ENCODE data around the gene SGMS1.
A peak's percentile ranks its signal among the peaks of the same experiment; 100 is the strongest.

SGMS1 gene

DNA sequence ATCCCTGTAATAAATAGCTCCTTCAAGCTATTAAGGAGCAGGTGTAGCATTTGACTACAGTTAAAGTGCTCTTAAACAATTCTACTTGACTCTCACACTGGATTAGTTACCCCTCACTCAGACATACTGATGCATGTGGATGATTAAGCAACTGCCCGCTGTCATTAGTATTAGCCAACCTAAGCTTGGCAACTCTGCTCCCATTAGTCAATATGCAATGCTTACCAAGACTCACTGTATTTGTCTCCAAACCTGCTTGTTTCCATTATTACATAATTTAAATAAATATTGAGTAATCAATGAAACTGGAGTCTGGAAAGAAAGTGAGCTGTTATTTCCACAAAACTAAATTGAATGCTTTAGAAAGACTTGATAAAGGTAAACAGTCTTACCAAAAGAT lies 228.5 kb downstream of the SGMS1 start:
- peaks cover 4 to 41% (median 10%) of the 10 kb centered on the region in 10 experiments; a peak in 16 of 20 replicates for H3K4me1 ChIP-seq
- H3K4me3 ChIP-seq, result no peak overlapping the region
- no peak overlapping the region for H3K27ac ChIP-seq
- H3K27me3 ChIP-seq, result no peaks in the 10 kb centered on the region
- peak overlapping the region in 3 of 11 experiments; percentile 75 to 85 (median 80); a peak in 5 of 22 replicates for H3K4me2 ChIP-seq
- 0 out of 22 replicates have a peak, but pooled peaks of 1 of the 11 experiments have one; percentile 8 for TF ChIP-seq Cebpa-rat (IDR thresholded peaks at IDR 0.05)
- H4K20me1 ChIP-seq, result peaks cover 0 to 98% (median 0%) of the 10 kb centered on the region in 11 experiments; a peak in 5 of 22 replicates
- peaks cover 0 to 22% (median 0%) of the 10 kb centered on the region in 11 experiments; a peak in 2 of 22 replicates for H3K36me3 ChIP-seq
- no peak overlapping the region for H3K9ac ChIP-seq
- no peaks in the 10 kb centered on the region for H3K9me3 ChIP-seq (replicated peaks in 1 of 11)

DNA sequence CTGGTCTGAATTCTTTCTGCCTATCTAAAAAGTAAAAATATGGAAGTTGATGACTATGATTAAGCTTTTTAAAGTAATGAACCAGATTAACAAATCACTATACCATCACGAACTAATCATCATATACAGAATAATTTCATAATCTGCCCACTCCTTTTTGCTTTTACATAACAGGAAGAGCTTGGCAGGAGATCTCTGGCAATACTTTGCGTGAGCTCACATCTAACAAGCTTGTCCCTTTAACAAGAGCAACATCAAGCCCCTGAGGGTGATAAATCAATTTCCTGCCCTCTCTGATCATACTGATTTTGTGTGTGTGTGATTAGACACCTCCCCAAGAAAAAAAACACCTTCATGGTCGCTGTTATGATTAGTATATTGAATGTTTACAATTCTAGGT lies 228.9 kb downstream of the SGMS1 start:
- H3K9me3 ChIP-seq (replicated peaks in 1 of 11), result no peaks in the 10 kb centered on the region
- H3K4me2 ChIP-seq, result peak overlapping the region in 3 of 11 experiments; percentile 75 to 85 (median 80); a peak in 5 of 22 replicates
- no peak overlapping the region for H3K27ac ChIP-seq
- H3K9ac ChIP-seq, result no peak overlapping the region
- no peak for TF ChIP-seq Cebpa-rat (IDR thresholded peaks at IDR 0.05)
- H3K27me3 ChIP-seq, result no peaks in the 10 kb centered on the region
- peaks cover 4 to 41% (median 10%) of the 10 kb centered on the region in 10 experiments; a peak in 16 of 20 replicates for H3K4me1 ChIP-seq
- H4K20me1 ChIP-seq, result peaks cover 0 to 100% (median 0%) of the 10 kb centered on the region in 11 experiments; a peak in 5 of 22 replicates
- H3K4me3 ChIP-seq, result no peak overlapping the region
- H3K36me3 ChIP-seq, result peaks cover 0 to 23% (median 0%) of the 10 kb centered on the region in 11 experiments; a peak in 2 of 22 replicates

DNA sequence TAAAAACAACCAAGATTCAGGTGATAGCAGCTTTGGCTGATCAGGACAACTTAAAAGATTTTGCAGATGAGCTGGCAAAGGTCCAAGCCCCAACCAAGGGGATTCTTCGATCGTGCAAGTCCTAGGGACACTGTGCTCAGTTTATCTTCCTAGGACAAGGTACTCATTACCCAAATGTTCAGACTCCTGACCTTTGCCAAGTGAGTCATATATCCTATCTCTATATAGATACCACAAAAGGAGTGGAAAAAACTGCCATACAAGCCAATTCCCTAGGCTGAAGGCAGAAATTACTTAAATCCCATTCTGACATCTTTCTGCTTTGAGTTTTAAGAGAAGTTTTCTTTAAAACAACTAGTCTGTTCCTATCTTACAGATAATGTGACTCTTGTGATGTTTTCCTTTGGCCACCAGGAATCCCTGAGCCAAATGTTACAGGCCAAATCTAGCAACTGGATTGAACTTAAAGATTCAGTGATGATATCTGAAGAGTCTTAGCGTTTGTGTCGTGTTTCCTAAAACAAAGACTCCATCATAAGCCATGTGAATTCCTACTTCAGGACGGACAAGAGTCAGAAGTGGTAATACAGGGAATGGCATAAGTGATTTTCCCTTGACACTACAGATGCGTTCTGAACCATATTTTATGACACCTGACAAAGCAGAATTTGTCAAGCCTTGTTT lies 229.8 kb downstream of the SGMS1 start:
- TF ChIP-seq Cebpa-rat (IDR thresholded peaks at IDR 0.05), result no peak

DNA sequence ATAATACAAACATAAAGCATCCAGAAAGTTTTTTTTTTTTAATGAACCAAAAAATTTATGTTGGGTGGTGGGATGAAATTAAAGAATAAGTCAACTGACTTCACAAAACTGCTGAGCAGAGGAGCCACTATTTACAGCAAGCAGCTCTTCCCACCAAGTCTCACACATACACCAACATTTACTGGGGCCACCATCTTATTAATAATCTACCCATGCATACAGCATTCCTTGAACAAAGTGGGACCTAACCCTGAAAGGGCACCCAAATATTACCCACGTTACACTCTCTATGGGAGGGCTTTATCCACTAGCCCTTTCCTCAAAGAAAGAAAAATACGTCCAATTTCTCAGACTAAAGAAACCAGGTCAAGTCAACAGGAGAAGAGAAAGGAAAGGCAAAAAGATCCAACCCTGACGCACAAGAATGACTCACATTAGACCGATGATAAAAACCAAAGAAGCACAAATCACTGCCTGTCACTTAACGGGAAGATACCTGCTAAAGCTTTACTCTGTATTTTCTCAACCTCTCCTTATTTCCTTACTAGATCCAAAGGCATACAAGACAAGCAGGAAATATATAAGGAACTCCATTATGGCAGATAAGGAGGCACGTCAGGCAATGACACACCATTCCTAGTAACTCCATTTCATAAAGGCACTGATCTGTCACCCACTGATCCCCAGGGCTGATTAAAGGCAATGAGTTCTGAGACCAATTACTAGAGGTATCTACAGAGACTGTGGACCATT lies 230.6 kb downstream of the SGMS1 start:
- H3K4me3 ChIP-seq, result no peak overlapping the region

More for the DNA sequence above, 229.8 kb downstream of the SGMS1 start:
- H3K4me1 ChIP-seq, result peaks cover 4 to 41% (median 10%) of the 10 kb centered on the region in 10 experiments; a peak in 16 of 20 replicates
- H3K27ac ChIP-seq, result no peak overlapping the region
- H3K9me3 ChIP-seq (replicated peaks in 1 of 11), result no peaks in the 10 kb centered on the region
- peaks cover 0 to 23% (median 0%) of the 10 kb centered on the region in 11 experiments; a peak in 2 of 22 replicates for H3K36me3 ChIP-seq
- H3K4me2 ChIP-seq, result no peak overlapping the region
- H4K20me1 ChIP-seq, result peaks cover 0 to 100% (median 0%) of the 10 kb centered on the region in 11 experiments; a peak in 5 of 22 replicates
- H3K27me3 ChIP-seq, result no peaks in the 10 kb centered on the region
- no peak overlapping the region for H3K4me3 ChIP-seq
- no peak overlapping the region for H3K9ac ChIP-seq

DNA sequence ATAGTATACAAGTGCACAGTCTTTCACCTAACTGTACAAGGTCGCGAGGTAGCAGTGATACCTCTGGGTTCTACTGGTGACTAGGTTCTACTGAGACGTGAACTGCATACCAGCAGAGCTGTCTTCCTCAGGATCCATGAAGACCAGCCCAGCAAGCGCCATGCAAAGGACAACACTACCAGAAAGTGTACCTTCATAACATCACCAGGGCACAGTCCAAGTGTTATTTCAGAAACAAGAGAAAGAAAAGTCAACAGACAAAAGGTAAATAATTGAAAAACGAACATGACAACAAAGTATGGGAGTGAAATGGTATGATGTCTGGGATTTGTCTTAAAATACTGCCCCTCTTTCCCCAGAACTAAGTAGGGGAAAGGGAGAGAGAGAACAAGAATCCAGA lies 231.3 kb downstream of the SGMS1 start:
- H3K4me1 ChIP-seq, result peaks cover 9 to 46% (median 19%) of the 10 kb centered on the region in 10 experiments; a peak in 18 of 20 replicates
- no peak overlapping the region for H3K27ac ChIP-seq
- no peak for TF ChIP-seq Cebpa-rat (IDR thresholded peaks at IDR 0.05)
- no peaks in the 10 kb centered on the region for H3K27me3 ChIP-seq
- no peak overlapping the region for H3K4me2 ChIP-seq
- H3K4me3 ChIP-seq, result no peak overlapping the region
- H4K20me1 ChIP-seq, result peaks cover 0 to 100% (median 0%) of the 10 kb centered on the region in 11 experiments; a peak in 5 of 22 replicates
- no peaks in the 10 kb centered on the region for H3K9me3 ChIP-seq (replicated peaks in 1 of 11)
- H3K9ac ChIP-seq, result no peak overlapping the region
- peaks cover 0 to 23% (median 0%) of the 10 kb centered on the region in 11 experiments; a peak in 2 of 22 replicates for H3K36me3 ChIP-seq

More for the DNA sequence above, 230.6 kb downstream of the SGMS1 start:
- Histone ChIP-seq H3K9ac (no peak overlapping the region), H3K27ac (no peak overlapping the region), H3K36me3 (peaks cover 0 to 23% (median 0%) of the 10 kb centered on the region in 11 experiments; a peak in 2 of 22 replicates), H3K4me2 (no peak overlapping the region), H3K9me3 (replicated peaks in 1 of 11) (no peaks in the 10 kb centered on the region), H3K4me1 (peaks cover 9 to 45% (median 14%) of the 10 kb centered on the region in 10 experiments; a peak in 18 of 20 replicates), H3K27me3 (no peaks in the 10 kb centered on the region), H4K20me1 (peaks cover 0 to 100% (median 0%) of the 10 kb centered on the region in 11 experiments; a peak in 5 of 22 replicates)
- no peak for TF ChIP-seq Cebpa-rat (IDR thresholded peaks at IDR 0.05)

DNA sequence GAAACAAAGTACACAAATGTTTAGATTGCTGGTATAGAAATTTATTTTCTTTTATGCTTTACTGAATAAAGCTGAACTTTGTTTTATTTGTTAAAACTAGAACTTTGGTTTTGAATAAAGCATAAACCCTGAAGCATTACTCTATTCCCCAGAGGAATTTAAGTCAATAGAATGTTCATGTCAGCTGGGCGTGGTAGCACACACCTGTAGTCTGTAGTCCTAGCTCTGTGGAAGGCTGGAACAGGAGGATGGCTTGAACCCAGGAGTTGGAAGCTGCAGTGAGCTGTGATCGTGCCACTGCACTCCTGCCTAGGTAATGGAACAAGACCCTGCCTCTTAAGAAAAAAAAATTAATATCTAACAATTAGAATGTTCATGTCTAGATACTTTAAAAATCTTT lies 233.5 kb downstream of the SGMS1 start:
- no peaks in the 10 kb centered on the region for H3K9me3 ChIP-seq (replicated peaks in 1 of 11)
- H4K20me1 ChIP-seq, result peaks cover 0 to 100% (median 0%) of the 10 kb centered on the region in 11 experiments; a peak in 6 of 22 replicates
- no peaks in the 10 kb centered on the region for H3K27me3 ChIP-seq
- no peak overlapping the region for H3K27ac ChIP-seq
- TF ChIP-seq Cebpa-rat (IDR thresholded peaks at IDR 0.05), result no peak
- no peak overlapping the region for H3K9ac ChIP-seq
- H3K4me2 ChIP-seq, result no peak overlapping the region
- H3K4me3 ChIP-seq, result no peak overlapping the region
- H3K36me3 ChIP-seq, result peaks cover 0 to 33% (median 0%) of the 10 kb centered on the region in 11 experiments; a peak in 2 of 22 replicates
- peaks cover 4 to 37% (median 10%) of the 10 kb centered on the region in 10 experiments; a peak in 16 of 20 replicates for H3K4me1 ChIP-seq

DNA sequence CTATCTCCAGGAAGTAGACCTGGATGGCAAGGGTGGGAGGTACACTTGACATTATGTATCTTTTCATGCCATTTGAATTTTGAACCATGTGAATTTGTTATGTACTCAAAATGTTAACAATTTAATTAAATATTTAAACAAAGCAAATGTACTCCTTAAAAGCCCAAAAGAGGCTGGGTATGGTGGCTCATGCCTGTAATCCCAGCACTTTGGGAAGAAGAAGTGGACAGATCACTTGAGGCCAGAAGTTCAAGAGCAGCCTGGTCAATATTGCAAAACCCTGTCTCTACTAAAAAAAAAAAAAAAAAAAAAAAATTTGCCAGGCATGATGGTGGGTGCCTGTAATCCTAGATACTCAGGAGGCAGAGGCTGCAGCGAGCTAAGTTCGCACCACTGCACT lies 235.6 kb downstream of the SGMS1 start:
- no peak overlapping the region for H3K9ac ChIP-seq
- H3K4me1 ChIP-seq, result peaks cover 4 to 24% (median 10%) of the 10 kb centered on the region in 10 experiments; a peak in 14 of 20 replicates
- H3K9me3 ChIP-seq (replicated peaks in 1 of 11), result no peaks in the 10 kb centered on the region
- H3K4me3 ChIP-seq, result no peak overlapping the region
- peaks cover 0 to 100% (median 0%) of the 10 kb centered on the region in 11 experiments; a peak in 6 of 22 replicates for H4K20me1 ChIP-seq
- peaks cover 0 to 33% (median 0%) of the 10 kb centered on the region in 11 experiments; a peak in 2 of 22 replicates for H3K36me3 ChIP-seq
- peak overlapping the region in 2 of 11 experiments; percentile 20 to 21; a peak in 1 of 22 replicates for H3K4me2 ChIP-seq
- no peak overlapping the region for H3K27ac ChIP-seq
- no peaks in the 10 kb centered on the region for H3K27me3 ChIP-seq
- TF ChIP-seq Cebpa-rat (IDR thresholded peaks at IDR 0.05), result no peak

DNA sequence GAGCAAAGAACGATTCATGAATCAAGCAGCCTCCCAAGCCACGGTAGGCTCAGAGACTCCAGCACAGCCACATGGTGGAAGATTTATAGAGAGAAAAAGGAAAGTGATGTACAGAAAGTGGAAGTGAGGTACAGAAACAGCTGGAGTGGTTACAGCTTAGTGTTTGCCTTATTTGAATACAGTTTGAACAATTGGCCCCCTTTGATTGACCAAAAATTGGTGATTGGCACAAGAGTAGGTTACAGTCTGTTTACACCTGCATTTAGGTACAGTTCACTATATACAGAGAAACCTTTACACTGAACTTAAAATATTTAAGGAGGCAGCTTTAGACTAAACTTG lies 236.1 kb downstream of the SGMS1 start:
- H3K27me3 ChIP-seq, result no peaks in the 10 kb centered on the region
- no peak overlapping the region for H3K9ac ChIP-seq
- H3K4me3 ChIP-seq, result no peak overlapping the region
- H3K9me3 ChIP-seq (replicated peaks in 1 of 11), result no peaks in the 10 kb centered on the region
- H3K4me2 ChIP-seq, result no peak overlapping the region
- peaks cover 0 to 100% (median 0%) of the 10 kb centered on the region in 11 experiments; a peak in 6 of 22 replicates for H4K20me1 ChIP-seq
- no peak for TF ChIP-seq Cebpa-rat (IDR thresholded peaks at IDR 0.05)
- no peak overlapping the region for H3K27ac ChIP-seq
- peaks cover 4 to 24% (median 10%) of the 10 kb centered on the region in 10 experiments; a peak in 14 of 20 replicates for H3K4me1 ChIP-seq
- H3K36me3 ChIP-seq, result peaks cover 0 to 33% (median 0%) of the 10 kb centered on the region in 11 experiments; a peak in 2 of 22 replicates

All from BLaER1 treated with 17β-estradiol and CSF1 and Interleukin-3, amounts not matched to agents 10 nM and 100 nM (cell line).